Lung (tissue), 12 donors: ENCODE results near the gene TBC1D10B. TPM values are rescaled to one million over a fixed set of nuclear protein-coding genes. Genes with fewer than 3 reads are reported as not detected.

Experiments used
- ATAC-seq: fragments of 200-7000 bp; cut with Tn5 transposase; one replicate; pipeline ENCODE4 v1.9.1; 2020; ENCODE audit warnings: moderate number of reproducible peaks; ENCODE audit not compliant: insufficient read depth, low FRiP score
- DNase-seq, 3 donors: peaks; one replicate each; pipeline ENCODE4 v3.0.0-alpha.2; 2013 to 2017
- H3K27ac ChIP-seq, 2 donors: one replicate each; pipeline ENCODE4 v1.5.1; 2013; ENCODE audit warnings: mild to moderate bottlenecking in 2 of 2, moderate library complexity in 2 of 2, control low read depth in 1 of 2, inconsistent platforms in 1 of 2, low read depth in 1 of 2, low read length in 1 of 2
- H3K27me3 ChIP-seq, 3 donors: one replicate each; pipeline ENCODE4 v1.5.1; 2013; ENCODE audit warnings: low read length in 2 of 3; ENCODE audit not compliant: control insufficient read depth in 3 of 3, insufficient read depth in 3 of 3
- H3K36me3 ChIP-seq, 4 donors: one replicate each; pipeline ENCODE4 v1.5.1; 2013; ENCODE audit warnings: low read length in 4 of 4, mild to moderate bottlenecking in 1 of 4, moderate library complexity in 1 of 4; ENCODE audit not compliant: control insufficient read depth in 4 of 4, insufficient read depth in 4 of 4
- H3K4me1 ChIP-seq, 5 donors: one replicate each; pipeline ENCODE4 v1.5.1; 2013; ENCODE audit warnings: low read length in 5 of 5, mild to moderate bottlenecking in 2 of 5, moderate library complexity in 1 of 5; ENCODE audit not compliant: control insufficient read depth in 5 of 5, insufficient read depth in 5 of 5
- H3K4me3 ChIP-seq: one replicate; pipeline ENCODE4 v1.5.1; 2013; ENCODE audit warnings: mild to moderate bottlenecking, control low read depth, moderate library complexity
- H3K9ac ChIP-seq, 2 donors: one replicate each; pipeline ENCODE4 v1.5.1; 2013; ENCODE audit warnings: low read length in 2 of 2, control low read depth in 1 of 2; ENCODE audit not compliant: insufficient read depth in 1 of 2
- H3K9me3 ChIP-seq, 4 donors: one replicate each; pipeline ENCODE4 v1.5.1; 2013; ENCODE audit warnings: low read length in 3 of 4, mild to moderate bottlenecking in 1 of 4, moderate library complexity in 1 of 4; ENCODE audit not compliant: control insufficient read depth in 4 of 4, insufficient read depth in 3 of 4
- CTCF ChIP-seq: IDR thresholded peaks from 2 replicates; pipeline ENCODE4 v1.5.1; 2012; ENCODE audit warnings: mild to moderate bottlenecking; ENCODE audit errors: control extremely low read depth, extremely low read depth
- whole genome bisulfite sequencing, 2 donors: extraction: QIAGEN DNeasy Blood & Tissue Kit; methylation state at CpG; one replicate each; pipeline ENCODE4 v1.1.7; 2013; 5-methylcytosine and 5-hydroxymethylcytosine counted together
- polyA plus RNA-seq, 2 donors: library from polyadenylated mRNA; stranded (reverse); fragments of 200-250 nt; gene quantifications; one replicate each; pipeline ENCODE4 v1.2.1, GENCODE V29; 2013
- total RNA-seq, 2 donors: library from RNA; depleted of rRNA in 1 of 2; stranded (reverse); fragments of >200 nt in 1 of 2; gene quantifications; one replicate each; pipeline ENCODE4 v1.2.1, GENCODE V29; 2014 to 2021
- donor health status: control.
- donor health status: control.
- donor health status: Bipolar disorder and iron deficiency.
- donor health status: healthy.
- donor health status: DM: yes; HTN: yes; CAD: no.

Gene TBC1D10B
- total and polyA plus RNA-seq, 4 donors: 26.9 to 43.6 (median 29.8) TPM

GRCh38 chr16:30367349-30368009, 2.8 kb downstream of the TBC1D10B start:
- Histone ChIP-seq H3K9me3 (no peaks in the 10 kb centered on the region), H3K4me3 (no peak overlapping the region), H3K9ac (peak overlapping the region in 1 of 2 donors; percentile 75), H3K4me1 (peaks cover 6 to 35% (median 16%) of the 10 kb centered on the region in 5 donors), H3K27me3 (no peaks in the 10 kb centered on the region), H3K36me3 (peaks cover 0 to 19% (median 12%) of the 10 kb centered on the region in 4 donors), H3K27ac (peak overlapping the region in 1 of 2 donors; percentile 85)
- WGBS, 2 donors: 64 to 79% methylated on average over 10 of the region's 10 CpGs
- DNase-seq (no peak), ATAC-seq (no peak)
- no peak for TF ChIP-seq CTCF

GRCh38 chr16:30366511-30366910, 3.8 kb downstream of the TBC1D10B start:
- Histone ChIP-seq H3K27ac (no peak overlapping the region), H3K36me3 (peaks cover 0 to 19% (median 12%) of the 10 kb centered on the region in 4 donors), H3K9ac (peak overlapping the region in 1 of 2 donors; percentile 13), H3K9me3 (no peaks in the 10 kb centered on the region), H3K4me3 (no peak overlapping the region), H3K27me3 (no peaks in the 10 kb centered on the region), H3K4me1 (peaks cover 6 to 33% (median 14%) of the 10 kb centered on the region in 5 donors)
- DNase-seq: no peak
- ATAC-seq: no peak
- 85 to 86% methylated on average over 4 of the region's 4 CpGs for WGBS, 2 donors
- TF ChIP-seq CTCF: no peak

GRCh38 chr16:30365200-30365599, 5.1 kb downstream of the TBC1D10B start:
- TF ChIP-seq CTCF: no peak
- H3K27ac ChIP-seq: no peak overlapping the region
- ATAC-seq: no peak
- H3K9me3 ChIP-seq: no peaks in the 10 kb centered on the region
- no peak overlapping the region for H3K9ac ChIP-seq
- peaks cover 0 to 19% (median 12%) of the 10 kb centered on the region in 4 donors for H3K36me3 ChIP-seq
- H3K4me3 ChIP-seq: no peak overlapping the region
- no peaks in the 10 kb centered on the region for H3K27me3 ChIP-seq
- WGBS, 2 donors: 89 to 91% methylated on average over 10 of the region's 10 CpGs
- H3K4me1 ChIP-seq: peaks cover 6 to 29% (median 11%) of the 10 kb centered on the region in 5 donors
- no peak for DNase-seq

GRCh38 chr16:30361180-30361579, 9.1 kb downstream of the TBC1D10B start:
- H3K9ac ChIP-seq: no peak overlapping the region
- H3K4me3 ChIP-seq: no peak overlapping the region
- no peaks in the 10 kb centered on the region for H3K27me3 ChIP-seq
- DNase-seq (no peak), ATAC-seq (no peak)
- 94 to 96% methylated on average over 7 of the region's 7 CpGs for WGBS, 2 donors
- H3K9me3 ChIP-seq: no peaks in the 10 kb centered on the region
- H3K4me1 ChIP-seq: peaks cover 0 to 6% (median 5%) of the 10 kb centered on the region in 5 donors
- no peak overlapping the region for H3K27ac ChIP-seq
- no peak for TF ChIP-seq CTCF
- H3K36me3 ChIP-seq: peaks cover 0 to 39% (median 16%) of the 10 kb centered on the region in 4 donors
